ENCODE results near the gene TSPAN3.

Gene TSPAN3

GRCh38 chr15:77112838-77113504, 42.1 kb upstream of the TSPAN3 start:
- H3K4me3 ChIP-seq (ENCODE audit: low read depth, low read length), result no peak overlapping the region
- no peak for DNase-seq (ENCODE audit: low read depth)
- no peak for TF ChIP-seq MYC (IDR thresholded peaks at IDR 0.05; ENCODE audit: low read depth, low read length)
- TF ChIP-seq, protein P1, sequence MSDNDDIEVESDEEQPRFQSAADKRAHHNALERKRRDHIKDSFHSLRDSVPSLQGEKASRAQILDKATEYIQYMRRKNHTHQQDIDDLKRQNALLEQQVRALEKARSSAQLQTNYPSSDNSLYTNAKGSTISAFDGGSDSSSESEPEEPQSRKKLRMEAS (IDR thresholded peaks at IDR 0.05; ENCODE audit: low read depth, low read length), result no peak
- no peak for TF ChIP-seq POLR2A (IDR thresholded peaks at IDR 0.05; ENCODE audit: extremely low read depth, insufficient read length)
- TF ChIP-seq, protein P2, sequence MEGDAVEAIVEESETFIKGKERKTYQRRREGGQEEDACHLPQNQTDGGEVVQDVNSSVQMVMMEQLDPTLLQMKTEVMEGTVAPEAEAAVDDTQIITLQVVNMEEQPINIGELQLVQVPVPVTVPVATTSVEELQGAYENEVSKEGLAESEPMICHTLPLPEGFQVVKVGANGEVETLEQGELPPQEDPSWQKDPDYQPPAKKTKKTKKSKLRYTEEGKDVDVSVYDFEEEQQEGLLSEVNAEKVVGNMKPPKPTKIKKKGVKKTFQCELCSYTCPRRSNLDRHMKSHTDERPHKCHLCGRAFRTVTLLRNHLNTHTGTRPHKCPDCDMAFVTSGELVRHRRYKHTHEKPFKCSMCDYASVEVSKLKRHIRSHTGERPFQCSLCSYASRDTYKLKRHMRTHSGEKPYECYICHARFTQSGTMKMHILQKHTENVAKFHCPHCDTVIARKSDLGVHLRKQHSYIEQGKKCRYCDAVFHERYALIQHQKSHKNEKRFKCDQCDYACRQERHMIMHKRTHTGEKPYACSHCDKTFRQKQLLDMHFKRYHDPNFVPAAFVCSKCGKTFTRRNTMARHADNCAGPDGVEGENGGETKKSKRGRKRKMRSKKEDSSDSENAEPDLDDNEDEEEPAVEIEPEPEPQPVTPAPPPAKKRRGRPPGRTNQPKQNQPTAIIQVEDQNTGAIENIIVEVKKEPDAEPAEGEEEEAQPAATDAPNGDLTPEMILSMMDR (IDR thresholded peaks at IDR 0.05; ENCODE audit: low read depth, low read length), result peak; percentile 9

DNA sequence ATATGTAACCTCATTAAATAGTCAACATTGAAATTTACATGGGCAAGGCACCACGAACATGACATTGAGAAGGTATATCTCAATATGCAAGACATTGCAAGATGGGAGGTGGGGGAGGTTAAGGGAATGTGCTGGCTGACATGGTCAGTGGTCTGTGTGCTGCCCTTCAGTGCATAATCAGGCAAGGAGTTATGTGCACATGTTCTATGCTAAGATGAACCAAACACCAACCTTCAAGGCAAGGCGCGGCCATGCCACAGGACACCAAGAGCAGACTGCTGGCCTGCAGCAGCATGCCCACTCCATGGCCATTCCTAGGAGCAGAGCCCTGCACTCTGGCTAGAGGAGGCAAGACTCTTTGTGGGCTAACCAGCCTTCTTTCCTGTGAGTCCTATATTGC, 40.9 kb upstream of the TSPAN3 start:
- no peak for DNase-seq (ENCODE audit: low read depth)
- TF ChIP-seq, protein P1 (IDR thresholded peaks at IDR 0.05; ENCODE audit: low read depth, low read length), result no peak
- TF ChIP-seq POLR2A (IDR thresholded peaks at IDR 0.05; ENCODE audit: extremely low read depth, insufficient read length), result no peak
- no peak for TF ChIP-seq MYC (IDR thresholded peaks at IDR 0.05; ENCODE audit: low read depth, low read length)
- TF ChIP-seq, protein P2 (IDR thresholded peaks at IDR 0.05; ENCODE audit: low read depth, low read length), result no peak
- H3K4me3 ChIP-seq (ENCODE audit: low read depth, low read length), result no peak overlapping the region

- TF ChIP-seq, protein P1 (IDR thresholded peaks at IDR 0.05; ENCODE audit: low read depth, low read length), result peak; percentile 69
- TF ChIP-seq MYC (IDR thresholded peaks at IDR 0.05; ENCODE audit: low read depth, low read length), result no peak; the same call in 1 of the 2 replicates
- TF ChIP-seq POLR2A (IDR thresholded peaks at IDR 0.05; ENCODE audit: extremely low read depth, insufficient read length), result no peak
- TF ChIP-seq, protein P2 (IDR thresholded peaks at IDR 0.05; ENCODE audit: low read depth, low read length), result peak; percentile 88
- peak; percentile 67 for DNase-seq (ENCODE audit: low read depth)
- H3K4me3 ChIP-seq (ENCODE audit: low read depth, low read length), result no peak overlapping the region
These were observed 36.8 kb upstream of the TSPAN3 start for GRCh38 chr15:77107531-77108355.

- DNase-seq (ENCODE audit: low read depth), result peak; percentile 55
- H3K4me3 ChIP-seq (ENCODE audit: low read depth, low read length), result no peak overlapping the region
- TF ChIP-seq, protein P1 (IDR thresholded peaks at IDR 0.05; ENCODE audit: low read depth, low read length), result no peak
- TF ChIP-seq POLR2A (IDR thresholded peaks at IDR 0.05; ENCODE audit: extremely low read depth, insufficient read length) (no peak), MYC (IDR thresholded peaks at IDR 0.05; ENCODE audit: low read depth, low read length) (no peak; the same call in 1 of the 2 replicates)
- TF ChIP-seq, protein P2 (IDR thresholded peaks at IDR 0.05; ENCODE audit: low read depth, low read length), result no peak
These were observed 36.2 kb upstream of the TSPAN3 start for GRCh38 chr15:77107068-77107467.

- no peak overlapping the region for H3K4me3 ChIP-seq (ENCODE audit: low read depth, low read length)
- no peak for DNase-seq (ENCODE audit: low read depth)
- TF ChIP-seq, protein P2 (IDR thresholded peaks at IDR 0.05; ENCODE audit: low read depth, low read length), result no peak
- no peak for TF ChIP-seq POLR2A (IDR thresholded peaks at IDR 0.05; ENCODE audit: extremely low read depth, insufficient read length)
These were observed 33.2 kb upstream of the TSPAN3 start for GRCh38 chr15:77104155-77104554.
